Nephron (organoid): Measurements from ENCODE around the gene CNOT2.

ENCODE experiments used
- H3K27ac Mint-ChIP-seq, 3 experiments: 2 replicates each; pipeline ENCODE4 v1.8.0; 2020; ENCODE audit warnings: mixed read lengths in 3 of 3, mild to moderate bottlenecking in 2 of 3, moderate library complexity in 1 of 3
- H3K27me3 Mint-ChIP-seq: 2 replicates; pipeline ENCODE4 v1.8.0; 2021; ENCODE audit warnings: low read depth, mild to moderate bottlenecking, moderate library complexity, mixed read lengths
- H3K36me3 Mint-ChIP-seq: 2 replicates; pipeline ENCODE4 v1.8.0; 2020; ENCODE audit warnings: low read depth, mixed read lengths
- H3K4me1 Mint-ChIP-seq: 2 replicates; pipeline ENCODE4 v1.8.0; 2020; ENCODE audit warnings: mixed read lengths
- H3K4me3 Mint-ChIP-seq, 3 experiments: 2 replicates each; pipeline ENCODE4 v1.8.0; 2020; ENCODE audit warnings: mild to moderate bottlenecking in 3 of 3, mixed read lengths in 3 of 3, moderate library complexity in 2 of 3
- H3K9me3 Mint-ChIP-seq: 2 replicates; pipeline ENCODE4 v1.8.0; 2020; ENCODE audit warnings: mixed read lengths
- CTCF ChIP-seq, 3 experiments: fragments of 200-600 bp; sonication (generic); IDR thresholded peaks; one replicate each; pipeline ENCODE4 v1.5.0; 2021; ENCODE audit warnings: antibody characterized with exemption in 3 of 3; ENCODE audit not compliant: unreplicated experiment in 3 of 3

The CNOT2 gene

GRCh38 chr12:70393787-70394499, 150.7 kb downstream of the CNOT2 start:
- Mint-ChIP-seq H3K36me3 (peaks cover 44% of the 10 kb centered on the region), H3K9me3 (peaks cover 15% of the 10 kb centered on the region), H3K4me3 (no peak overlapping the region), H3K27ac (no peak overlapping the region), H3K27me3 (no peaks in the 10 kb centered on the region), H3K4me1 (no peaks in the 10 kb centered on the region)
- TF ChIP-seq CTCF (IDR thresholded peaks at IDR 0.05; ENCODE audit: unreplicated experiment in 3 of 3): no peak

GRCh38 chr12:70398002-70398401, 154.8 kb downstream of the CNOT2 start:
- H3K4me1 Mint-ChIP-seq: no peaks in the 10 kb centered on the region
- H3K27ac Mint-ChIP-seq: no peak overlapping the region
- no peaks in the 10 kb centered on the region for H3K27me3 Mint-ChIP-seq
- peaks cover 48% of the 10 kb centered on the region for H3K36me3 Mint-ChIP-seq
- H3K4me3 Mint-ChIP-seq: no peak overlapping the region
- H3K9me3 Mint-ChIP-seq: no peaks in the 10 kb centered on the region
- TF ChIP-seq CTCF (IDR thresholded peaks at IDR 0.05; ENCODE audit: unreplicated experiment in 3 of 3): no peak

- Mint-ChIP-seq H3K27me3 (no peaks in the 10 kb centered on the region), H3K9me3 (no peaks in the 10 kb centered on the region), H3K36me3 (peaks cover 51% of the 10 kb centered on the region), H3K27ac (no peak overlapping the region), H3K4me1 (no peaks in the 10 kb centered on the region), H3K4me3 (no peak overlapping the region)
- TF ChIP-seq CTCF (IDR thresholded peaks at IDR 0.05; ENCODE audit: unreplicated experiment in 3 of 3): no peak
These were observed 155.6 kb downstream of the CNOT2 start for GRCh38 chr12:70398862-70399261.

- Mint-ChIP-seq H3K27me3 (no peaks in the 10 kb centered on the region), H3K27ac (no peak overlapping the region), H3K4me1 (no peaks in the 10 kb centered on the region), H3K36me3 (peaks cover 55% of the 10 kb centered on the region), H3K9me3 (no peaks in the 10 kb centered on the region), H3K4me3 (no peak overlapping the region)
- TF ChIP-seq CTCF (IDR thresholded peaks at IDR 0.05; ENCODE audit: unreplicated experiment in 3 of 3): no peak
These were observed 156.1 kb downstream of the CNOT2 start for GRCh38 chr12:70399311-70399710.

- no peak overlapping the region for H3K4me3 Mint-ChIP-seq
- H3K9me3 Mint-ChIP-seq: no peaks in the 10 kb centered on the region
- TF ChIP-seq CTCF (IDR thresholded peaks at IDR 0.05; ENCODE audit: unreplicated experiment in 3 of 3): no peak
- no peaks in the 10 kb centered on the region for H3K27me3 Mint-ChIP-seq
- H3K4me1 Mint-ChIP-seq: no peaks in the 10 kb centered on the region
- no peak overlapping the region for H3K27ac Mint-ChIP-seq
- H3K36me3 Mint-ChIP-seq: peaks cover 62% of the 10 kb centered on the region
These were observed 156.9 kb downstream of the CNOT2 start for GRCh38 chr12:70400124-70400523.

- no peaks in the 10 kb centered on the region for H3K4me1 Mint-ChIP-seq
- H3K27ac Mint-ChIP-seq: no peak overlapping the region
- H3K27me3 Mint-ChIP-seq: no peaks in the 10 kb centered on the region
- peaks cover 72% of the 10 kb centered on the region for H3K36me3 Mint-ChIP-seq
- no peak for TF ChIP-seq CTCF (IDR thresholded peaks at IDR 0.05; ENCODE audit: unreplicated experiment in 3 of 3)
- H3K9me3 Mint-ChIP-seq: no peaks in the 10 kb centered on the region
- H3K4me3 Mint-ChIP-seq: no peak overlapping the region
These were observed 159.4 kb downstream of the CNOT2 start for GRCh38 chr12:70402597-70402996.
